Measurements from ENCODE around the gene WBP4.
A peak's percentile ranks its signal among the peaks of the same experiment; 100 is the strongest.

WBP4 gene

GRCh38 chr13:41048640-41049039 lies 12.7 kb upstream of the WBP4 start:
- no peak for DNase-seq (ENCODE audit: low read depth, low spot score)

- no peak for DNase-seq (ENCODE audit: low read depth, low spot score)
These were observed 11.5 kb upstream of the WBP4 start for GRCh38 chr13:41049480-41050440.

GRCh38 chr13:41052441-41052840 lies 8.9 kb upstream of the WBP4 start:
- no peak for DNase-seq (ENCODE audit: low read depth, low spot score)

- DNase-seq (ENCODE audit: low read depth, low spot score) = no peak
These were observed 7.9 kb upstream of the WBP4 start for GRCh38 chr13:41053384-41053826.

DNA sequence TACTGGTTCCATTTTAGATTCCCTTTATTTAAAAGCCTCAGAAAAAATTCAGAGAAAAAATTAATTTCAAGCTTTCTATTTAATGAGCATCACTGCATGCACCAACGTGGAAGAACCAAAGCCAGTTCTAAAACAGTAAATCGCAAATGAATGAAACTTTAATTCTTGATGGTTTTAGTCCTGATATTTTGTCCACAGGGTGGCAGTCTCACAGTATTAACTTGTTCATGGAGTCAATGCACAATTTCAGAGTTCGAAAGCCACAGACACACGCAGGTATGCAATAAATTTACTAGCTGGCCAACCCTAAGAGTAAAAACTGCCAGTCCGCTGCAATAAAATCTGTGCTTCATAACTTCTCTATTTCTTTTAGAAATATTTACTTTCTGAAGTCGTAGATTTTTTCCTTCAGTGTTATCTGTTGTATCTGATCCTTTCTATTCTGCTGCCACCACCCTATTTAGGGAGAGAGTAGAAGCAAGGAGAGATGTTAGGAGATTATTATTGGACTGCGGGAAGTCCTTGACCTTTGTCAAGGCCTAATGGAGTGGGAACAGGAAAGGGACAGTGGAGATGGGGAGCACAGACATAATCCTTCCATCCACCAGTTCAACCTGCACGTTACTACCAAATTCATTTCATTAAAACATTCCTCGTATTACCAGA lies 7.0 kb upstream of the WBP4 start:
- peak; percentile 10 for DNase-seq (ENCODE audit: low read depth, low spot score)

DNA sequence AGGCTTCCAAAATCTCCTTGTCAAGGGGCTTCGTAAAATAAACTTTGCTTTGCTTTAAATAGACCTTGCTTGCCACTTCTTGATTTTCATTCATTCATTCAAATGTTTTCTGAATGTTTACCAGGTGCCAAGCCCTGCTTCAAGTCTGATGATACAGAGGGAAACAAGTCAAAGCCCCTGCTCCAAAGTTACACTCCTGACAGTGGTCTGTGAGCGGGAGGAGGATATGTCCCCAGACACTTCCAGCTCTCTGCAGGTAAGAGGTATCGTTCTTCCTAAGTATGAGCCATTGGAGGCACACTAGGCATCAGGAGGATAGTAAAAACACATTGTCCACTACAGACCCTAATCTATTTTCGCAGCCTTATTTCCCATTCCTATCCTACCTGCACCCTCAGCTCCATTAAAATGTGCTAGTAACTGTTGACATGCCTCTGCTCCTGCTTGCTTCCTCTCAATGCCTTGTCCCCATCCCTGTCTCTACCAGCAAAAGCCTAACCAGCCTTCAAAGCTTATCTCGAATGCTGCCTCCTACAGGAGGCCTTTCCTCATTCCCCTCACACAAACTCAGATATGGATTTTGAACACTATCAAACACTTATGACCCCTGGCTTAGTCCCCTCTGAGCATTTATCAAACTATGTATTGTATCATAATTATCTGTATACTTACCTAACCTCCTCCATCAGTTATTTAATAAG lies 6.2 kb upstream of the WBP4 start:
- peak; percentile 20 for DNase-seq (ENCODE audit: low read depth, low spot score)

GRCh38 chr13:41056194-41056593 lies 5.1 kb upstream of the WBP4 start:
- no peak for DNase-seq (ENCODE audit: low read depth, low spot score)

- DNase-seq (ENCODE audit: low read depth, low spot score) = no peak
These were observed 4.2 kb upstream of the WBP4 start for GRCh38 chr13:41056826-41057711.

GRCh38 chr13:41058295-41059070 lies 2.8 kb upstream of the WBP4 start:
- peak; percentile 13 for DNase-seq (ENCODE audit: low read depth, low spot score)

DNA sequence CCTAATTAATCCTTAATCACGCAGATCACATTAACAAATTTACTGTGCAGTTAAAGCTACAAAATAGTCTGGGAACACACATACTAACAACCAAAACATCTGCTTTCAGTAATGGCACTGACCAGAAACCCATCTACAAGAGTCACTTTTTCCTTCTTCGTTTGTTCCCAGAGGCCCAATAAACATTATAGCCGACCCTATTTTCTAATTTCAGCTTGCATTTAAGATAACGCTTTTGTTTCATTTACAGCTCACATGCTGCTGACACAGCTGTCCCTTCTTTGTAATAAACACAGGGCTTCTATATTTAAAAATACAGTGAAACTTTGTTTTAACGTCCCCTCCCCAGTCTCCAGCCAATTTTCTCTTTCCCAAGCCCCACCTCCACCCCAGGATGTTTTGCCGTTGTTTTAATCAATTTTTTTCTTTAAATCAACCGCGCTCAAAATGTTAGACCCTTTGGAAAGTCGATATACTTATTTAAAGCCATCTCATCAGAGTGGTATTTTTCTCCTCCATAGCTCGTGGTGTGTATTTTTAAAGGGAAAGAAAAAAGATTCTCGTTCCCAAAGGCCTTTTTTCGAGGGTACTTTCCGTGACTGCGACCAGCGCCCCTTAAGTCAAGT lies 1.7 kb upstream of the WBP4 start:
- no peak for DNase-seq (ENCODE audit: low read depth, low spot score)

DNA sequence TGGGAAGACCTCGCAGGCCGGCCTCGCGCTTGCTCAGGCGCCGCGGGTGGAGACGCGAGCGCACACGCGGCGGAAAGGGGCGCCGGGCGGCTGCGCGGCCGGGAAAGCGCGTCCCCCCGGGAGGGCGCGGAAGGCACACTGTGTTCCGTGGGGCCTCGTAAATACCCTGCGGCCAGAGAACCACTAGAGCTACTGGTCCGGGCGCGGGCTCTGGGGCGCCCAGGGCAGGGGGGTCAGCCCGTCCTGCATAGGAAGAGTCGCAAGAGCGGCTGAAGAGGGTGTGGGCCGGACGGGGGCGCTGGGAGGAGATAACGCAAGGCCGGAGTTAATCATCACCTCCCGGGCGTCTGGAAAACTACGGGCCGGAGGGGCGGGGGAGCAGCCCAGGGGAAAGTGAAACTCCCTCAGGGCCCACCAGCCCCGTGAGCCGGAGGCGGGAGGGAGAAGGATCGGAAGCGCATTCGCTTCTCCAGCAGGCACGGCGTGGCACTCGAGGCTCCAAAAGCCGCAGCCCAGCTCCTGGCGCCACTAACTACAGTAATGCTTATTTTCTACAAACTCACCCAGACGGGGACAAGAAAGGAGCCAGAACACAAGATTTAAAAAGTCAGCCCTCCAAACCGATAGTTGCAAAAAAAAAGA lies 1.1 kb upstream of the WBP4 start:
- peak; percentile 96 for DNase-seq (ENCODE audit: low read depth, low spot score)

DNA sequence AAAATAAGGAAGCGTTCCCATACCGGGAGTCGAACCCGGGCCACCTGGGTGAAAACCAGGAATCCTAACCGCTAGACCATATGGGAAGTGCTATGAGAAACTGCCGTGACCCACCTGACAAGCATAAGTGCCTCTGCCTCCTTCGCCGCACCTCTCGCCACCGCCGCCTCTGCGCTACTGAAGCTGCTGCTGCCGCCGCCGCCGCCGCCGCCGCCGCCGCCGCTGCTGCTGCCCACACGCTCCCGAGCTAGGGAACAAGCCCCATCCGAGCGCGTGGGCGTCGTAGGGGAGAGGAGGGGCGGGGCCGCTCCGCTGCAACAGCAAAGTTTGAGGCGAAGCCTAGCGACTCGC lies 610 bp upstream of the WBP4 start:
- peak; percentile 91 for DNase-seq (ENCODE audit: low read depth, low spot score)

DNA sequence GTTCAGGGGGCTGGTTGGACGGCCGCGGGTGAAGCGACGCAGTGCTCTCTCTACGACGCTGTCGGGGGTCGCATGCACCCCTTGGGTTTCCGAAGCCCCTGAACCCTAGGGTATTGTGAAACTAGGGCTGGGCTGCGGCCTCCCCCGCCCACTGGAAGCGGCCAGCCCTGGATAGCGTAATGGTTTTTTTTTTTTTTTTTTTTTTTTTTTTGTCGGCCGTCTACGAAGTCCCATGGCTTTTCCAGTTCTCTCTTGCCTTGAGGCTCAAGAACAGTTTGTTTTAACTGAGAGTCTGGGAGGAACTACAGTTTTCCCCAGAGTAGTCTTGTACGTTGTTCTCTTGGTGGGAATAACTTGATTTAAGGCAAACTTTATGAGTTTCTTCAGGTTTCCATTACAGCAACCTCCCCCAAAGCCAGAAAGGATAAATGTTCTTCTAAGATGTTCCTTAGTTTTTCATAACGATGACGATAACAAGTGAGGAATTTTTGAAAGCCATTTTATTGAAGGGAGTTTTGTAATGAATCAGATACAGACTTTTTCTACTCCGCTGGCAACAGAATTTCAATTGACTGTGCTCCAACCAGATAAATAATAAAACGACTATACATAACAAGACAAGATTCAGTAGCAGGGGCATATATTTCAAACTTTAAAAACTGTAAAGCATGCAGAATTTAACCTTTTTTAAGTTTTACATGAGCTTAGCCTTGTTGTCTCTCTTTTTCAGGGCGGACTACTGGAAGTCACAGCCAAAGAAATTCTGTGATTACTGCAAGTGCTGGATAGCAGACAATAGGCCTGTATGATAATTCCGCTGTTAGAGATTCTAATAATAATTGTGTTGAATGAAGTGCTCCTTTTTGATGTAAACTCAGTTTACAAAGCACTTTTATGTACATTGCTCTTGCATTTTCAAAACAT lies 867 bp downstream of the WBP4 start:
- no peak for DNase-seq (ENCODE audit: low read depth, low spot score)

- no peak for DNase-seq (ENCODE audit: low read depth, low spot score)
These were observed 3.2 kb downstream of the WBP4 start for GRCh38 chr13:41064493-41064892.

- DNase-seq (ENCODE audit: low read depth, low spot score) = no peak
These were observed 3.8 kb downstream of the WBP4 start for GRCh38 chr13:41065078-41065477.

DNA sequence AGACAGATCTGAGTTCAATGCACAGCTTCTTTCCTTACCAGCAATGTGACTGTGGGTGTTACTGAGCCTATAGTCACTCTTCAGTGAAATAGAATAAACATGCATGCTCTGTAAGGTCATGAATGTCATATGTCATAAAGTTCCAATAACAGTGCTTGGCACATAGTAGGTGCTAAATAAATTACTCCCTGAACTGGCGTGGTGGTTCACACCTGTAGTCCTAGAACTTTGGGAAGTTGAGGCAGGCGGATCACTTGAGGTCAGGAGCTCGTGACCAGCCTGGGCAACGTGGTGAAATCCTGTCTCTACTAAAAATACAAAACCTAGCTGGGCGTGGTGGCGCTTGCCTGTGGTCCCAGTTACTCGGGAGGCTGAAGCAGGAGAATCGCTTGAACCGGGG lies 13.2 kb downstream of the WBP4 start:
- DNase-seq (ENCODE audit: low read depth, low spot score) = no peak

GRCh38 chr13:41075034-41075433 lies 13.7 kb downstream of the WBP4 start:
- no peak for DNase-seq (ENCODE audit: low read depth, low spot score)

- no peak for DNase-seq (ENCODE audit: low read depth, low spot score)
These were observed 14.2 kb downstream of the WBP4 start for GRCh38 chr13:41075485-41075884.

DNA sequence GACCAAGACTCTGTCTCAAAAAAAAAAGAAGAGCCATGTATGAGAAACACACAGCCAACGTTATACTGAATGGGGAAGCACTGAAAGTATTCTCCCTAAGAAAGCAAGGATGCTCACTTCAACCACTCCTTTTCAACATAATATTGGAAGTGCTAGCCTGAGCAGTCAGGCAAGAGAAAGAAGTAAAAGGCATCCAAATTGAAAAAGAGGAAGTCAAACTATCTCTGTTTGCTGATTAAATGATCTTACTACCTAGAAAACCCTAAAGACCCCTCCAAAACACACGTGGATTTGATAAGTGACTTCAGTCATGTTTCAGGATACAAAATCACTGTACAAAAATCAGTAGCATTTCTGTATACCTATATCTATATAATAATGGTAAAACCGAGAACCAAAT lies 16.2 kb downstream of the WBP4 start:
- DNase-seq (ENCODE audit: low read depth, low spot score) = no peak
